Stimulated activated CD4-positive, alpha-beta T cell treated with anti-CD3 and anti-CD28 coated beads, Interleukin-1b, Interleukin-23, amount 100 ng/mL, for 4 hours (primary cell): Measurements from ENCODE around the gene GBX2.
"Not testable (repeated sequence)": the region's sequence is repeated elsewhere in the genome, so short reads cannot be mapped to it uniquely, and the experiment has no call there.

Experiments
- DNase-seq, 2 donors: peaks; one replicate each; pipeline ENCODE4 v3.0.0-alpha.2; 2020; ENCODE audit warnings: low read depth in 2 of 2

The GBX2 gene

DNA sequence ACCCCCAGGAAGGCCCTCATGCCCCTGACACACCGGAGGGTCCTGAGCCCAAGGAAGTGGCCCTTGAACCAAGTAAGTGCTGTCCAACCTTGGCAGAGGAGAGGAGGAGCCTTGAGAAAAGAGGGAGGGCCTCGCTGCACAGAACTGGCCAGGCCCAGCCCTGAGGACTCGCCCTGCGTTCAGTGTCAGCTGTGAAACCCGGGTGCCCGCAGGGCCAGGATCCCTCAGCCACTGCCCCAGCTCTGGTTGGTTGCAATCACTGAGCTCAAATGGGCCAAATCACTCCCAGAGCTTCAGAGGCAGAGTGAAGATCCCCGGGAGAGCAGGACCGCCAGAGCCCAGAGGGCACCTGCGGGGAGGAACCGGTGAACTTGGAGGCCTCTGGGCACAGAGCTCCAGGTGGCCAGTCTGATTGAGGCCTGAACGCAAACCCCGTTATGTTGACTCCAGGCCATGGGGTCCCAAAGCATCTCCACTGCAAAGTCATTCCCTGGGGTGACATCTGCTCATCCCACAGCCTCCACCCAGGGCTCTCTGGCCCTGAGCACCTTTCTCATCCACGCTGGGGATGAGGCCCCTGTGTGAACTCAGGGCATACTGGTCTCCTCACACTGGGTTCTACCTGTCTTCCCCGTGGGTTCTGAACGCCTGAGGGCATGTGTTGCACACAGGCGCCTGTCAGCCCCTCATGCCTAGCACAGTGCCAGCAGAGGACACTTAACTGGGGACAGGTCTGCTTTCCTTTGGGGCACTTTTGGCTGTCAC is 11.9 kb downstream of the GBX2 start:
- DNase-seq, result no peak

DNA sequence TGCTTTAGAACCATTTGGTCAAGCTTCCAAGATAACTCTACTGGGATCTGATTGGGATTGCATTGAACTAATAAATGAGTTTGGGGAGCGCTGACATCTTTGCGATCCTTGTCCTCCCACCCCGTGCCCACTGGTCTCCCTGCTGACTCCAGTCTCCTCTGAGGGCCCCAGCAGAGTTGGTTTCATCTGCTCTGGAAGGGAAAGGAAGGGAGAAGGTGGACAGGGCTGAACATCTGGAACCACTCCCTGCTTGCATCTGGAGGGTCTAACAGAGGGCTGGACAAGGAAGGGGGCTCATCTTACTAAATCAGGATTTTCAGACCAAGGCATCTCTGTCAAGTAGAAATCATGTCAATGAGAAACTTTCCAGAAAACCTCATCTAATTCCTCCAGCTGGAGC is 12.8 kb downstream of the GBX2 start:
- DNase-seq, result no peak

DNA sequence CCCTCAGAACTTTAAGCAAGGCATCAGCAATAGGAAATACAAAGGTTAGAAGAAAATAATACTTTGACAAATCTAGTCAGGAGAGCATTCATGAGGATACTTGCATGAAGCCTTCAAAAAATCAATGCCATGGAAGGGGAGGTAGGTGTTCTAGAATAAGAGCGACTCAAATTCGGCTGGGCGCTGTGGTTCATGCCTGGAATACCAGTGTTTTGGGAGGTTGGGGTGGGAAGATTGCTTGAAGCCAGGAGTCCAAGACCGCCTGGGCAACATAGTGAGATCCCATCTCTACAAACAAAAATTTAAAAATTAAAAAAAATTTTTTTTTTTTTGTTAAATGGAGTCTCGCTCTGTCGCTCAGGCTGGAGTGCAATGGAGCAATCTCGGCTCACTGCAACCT is 21.8 kb downstream of the GBX2 start:
- DNase-seq, result no peak

DNA sequence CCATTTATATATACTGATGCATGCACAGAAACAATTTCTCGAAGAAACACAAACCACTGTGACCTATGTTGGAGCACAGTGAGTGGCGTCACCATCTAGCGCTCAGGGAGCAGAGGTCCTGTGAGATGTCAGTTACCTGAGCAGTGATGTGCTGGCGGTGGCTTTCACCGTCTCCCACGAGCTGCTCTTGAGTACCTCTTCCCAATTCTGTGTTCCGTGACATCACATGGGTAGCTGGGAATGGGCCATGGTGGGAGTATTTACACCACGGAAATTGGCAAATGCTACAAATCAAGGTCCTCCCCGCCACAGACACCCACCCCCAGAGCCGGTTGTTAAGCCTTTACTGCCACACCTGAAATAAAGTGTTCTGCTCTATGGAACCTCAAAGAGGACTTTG is 24.4 kb downstream of the GBX2 start:
- DNase-seq, result no peak

DNA sequence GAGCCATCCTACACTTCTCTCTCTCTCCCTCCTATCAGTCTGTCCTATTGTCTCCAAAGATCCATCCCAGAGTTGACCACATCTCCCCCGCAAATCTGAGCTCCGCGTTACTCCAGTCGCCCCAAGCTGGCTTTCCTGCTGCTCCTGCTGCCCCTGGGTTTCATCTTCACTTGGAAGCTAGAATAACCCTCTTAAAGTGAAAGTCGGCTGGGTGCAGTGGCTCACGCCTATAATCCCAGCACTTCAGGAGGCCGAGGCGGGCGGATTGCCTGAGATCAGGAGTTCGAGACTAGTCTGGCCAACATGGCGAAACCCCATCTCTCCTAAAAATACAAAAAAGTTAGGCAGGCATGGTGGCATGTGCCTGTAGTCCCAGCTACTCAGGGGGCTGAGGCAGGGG is 26.6 kb downstream of the GBX2 start:
- not testable (repeated sequence) for DNase-seq

DNA sequence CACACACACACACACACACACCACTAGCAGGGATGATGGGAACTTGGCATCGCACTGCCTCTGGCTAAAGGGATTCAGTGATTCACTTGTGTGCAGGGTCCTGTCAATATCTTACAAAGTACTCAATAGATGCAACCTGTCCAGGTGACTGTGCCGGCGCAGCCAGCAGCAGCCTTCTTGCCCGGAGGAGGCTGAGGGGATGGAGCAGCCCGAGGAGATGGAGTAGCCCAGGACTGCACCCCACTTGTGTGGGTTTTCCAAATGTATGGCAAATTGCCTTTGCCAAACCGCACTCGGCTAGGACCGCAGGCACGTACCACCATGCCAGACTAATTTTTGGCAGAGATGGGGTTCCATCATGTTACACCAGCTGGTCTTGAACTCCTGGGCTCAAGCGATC is 31.1 kb downstream of the GBX2 start:
- DNase-seq, result no peak

DNA sequence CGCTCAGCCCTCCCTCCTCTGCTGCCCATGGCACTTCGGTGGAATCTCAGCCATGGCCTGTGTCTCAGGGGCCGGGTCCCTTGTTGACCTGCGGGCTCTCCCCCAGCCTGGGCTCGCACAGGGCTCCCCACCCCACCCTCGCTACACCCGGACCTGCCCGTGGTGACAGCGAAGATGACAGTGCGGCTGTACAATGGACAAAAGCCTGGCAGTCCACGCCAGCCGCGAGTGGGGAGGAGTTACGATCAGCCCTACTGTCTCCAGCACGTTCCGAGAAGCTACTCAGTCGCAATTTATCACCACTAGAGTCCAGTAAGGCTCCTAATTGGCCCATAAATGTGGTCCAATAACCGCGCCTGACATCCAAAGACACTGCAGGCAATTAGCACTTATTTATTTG is 31.6 kb downstream of the GBX2 start:
- no peak for DNase-seq

DNA sequence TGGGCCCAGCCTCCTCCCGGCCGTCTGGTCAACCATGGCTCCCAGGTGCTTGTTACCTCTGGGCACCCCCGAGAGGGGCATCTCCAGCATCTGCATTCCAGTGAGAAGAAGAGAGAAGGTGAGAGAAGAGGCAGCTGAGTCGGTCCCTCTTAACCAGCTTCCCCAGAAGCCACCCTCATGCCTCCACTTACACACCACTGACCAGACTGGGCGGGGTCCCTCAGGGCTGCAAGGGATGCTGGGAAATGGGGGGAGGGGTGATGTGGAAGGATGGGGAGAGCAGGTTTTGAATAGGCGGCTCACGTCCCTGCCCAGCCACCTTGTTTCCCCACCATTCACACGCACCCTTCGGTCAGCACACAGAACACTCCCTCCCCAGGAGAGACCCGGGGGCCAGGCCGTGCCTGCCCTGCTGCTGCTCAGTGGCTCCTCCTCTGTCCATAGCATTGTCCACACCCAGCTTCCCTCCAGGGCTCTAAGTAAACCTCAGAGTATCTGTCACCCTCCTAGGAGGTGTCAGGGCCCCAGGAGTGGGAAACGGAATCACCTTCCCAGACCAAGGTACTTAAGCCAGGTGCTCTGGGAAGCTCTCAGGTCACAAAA is 34.7 kb downstream of the GBX2 start:
- no peak for DNase-seq

DNA sequence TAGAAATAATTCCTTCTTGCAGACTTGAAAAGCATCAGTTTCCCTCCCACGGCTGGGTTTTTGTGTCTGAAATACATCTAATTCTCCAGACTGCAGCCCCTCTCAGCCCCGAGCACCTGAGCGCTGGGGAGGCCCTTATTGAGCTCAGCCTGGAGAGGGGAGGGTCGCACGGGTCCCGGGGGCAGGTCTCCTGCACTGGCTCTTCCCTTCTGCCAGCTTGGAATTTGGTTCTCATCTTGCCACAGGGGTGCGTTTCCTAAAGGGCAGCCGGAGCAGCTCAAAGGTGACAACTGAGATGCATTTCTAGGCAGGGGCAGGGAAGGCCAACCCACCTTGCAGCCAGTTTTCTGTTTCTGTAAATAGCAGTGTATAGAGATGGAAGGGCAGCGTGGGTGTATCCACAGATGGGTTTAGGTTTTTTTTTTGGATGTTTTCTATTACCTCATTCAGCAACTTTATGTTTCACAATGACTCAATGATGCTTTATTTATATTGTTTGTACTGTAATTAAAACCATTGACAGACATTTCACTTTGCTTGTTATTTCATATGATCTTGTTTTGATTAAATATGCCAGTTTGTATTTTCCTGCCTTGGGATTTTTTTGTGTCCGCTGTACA is 37.0 kb downstream of the GBX2 start:
- DNase-seq, result no peak

DNA sequence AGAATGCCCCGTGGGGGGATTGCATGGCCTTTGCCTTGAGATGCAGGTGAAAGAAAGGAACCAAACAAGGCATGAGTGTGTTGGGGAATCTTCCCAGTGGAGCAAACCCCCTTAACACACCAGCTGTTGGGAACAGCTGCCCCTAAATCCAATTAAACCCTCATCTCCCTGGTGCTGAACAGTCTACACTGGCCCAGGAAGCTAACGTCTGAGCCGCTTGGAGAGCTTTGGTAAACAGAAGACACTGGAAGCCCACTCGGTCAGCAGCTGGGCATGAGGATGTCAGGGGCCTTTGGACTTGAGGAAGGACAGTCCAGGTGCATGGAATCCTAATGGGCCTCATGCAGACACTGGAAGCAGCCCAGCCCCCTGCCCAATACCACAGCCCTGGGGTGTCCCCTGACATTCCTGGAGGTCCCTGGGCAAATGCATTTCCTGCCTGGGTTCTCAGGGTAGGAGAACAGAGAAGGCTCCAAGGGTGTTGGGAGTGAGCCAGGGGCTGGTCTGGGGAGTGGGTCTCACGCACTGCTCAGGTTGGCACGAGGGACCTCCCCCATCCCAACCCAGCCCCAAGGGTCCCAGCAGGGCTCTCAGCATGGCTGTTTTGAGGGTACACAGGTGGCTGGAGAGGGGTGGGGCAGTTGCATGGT is 37.7 kb downstream of the GBX2 start:
- no peak for DNase-seq

DNA sequence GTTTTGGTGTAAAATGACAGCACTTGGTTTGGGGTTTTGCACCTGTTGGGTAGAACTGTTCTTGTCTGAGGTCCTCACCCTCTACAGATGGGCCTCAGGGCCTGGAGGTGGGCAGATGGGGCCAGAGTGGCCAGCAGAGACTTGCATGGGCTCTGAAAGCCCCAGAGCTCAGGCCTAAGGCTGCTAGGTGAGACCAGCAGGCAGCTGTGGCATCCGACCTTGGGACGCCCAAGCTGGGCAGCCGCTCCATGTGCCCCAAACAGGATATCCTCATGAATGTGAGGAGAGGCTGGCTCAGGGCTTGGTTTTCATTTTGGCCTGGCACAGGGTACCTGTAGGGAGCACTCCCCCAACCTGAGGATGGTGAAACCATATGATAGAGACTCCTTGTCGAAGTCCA is 38.3 kb downstream of the GBX2 start:
- DNase-seq, result no peak

DNA sequence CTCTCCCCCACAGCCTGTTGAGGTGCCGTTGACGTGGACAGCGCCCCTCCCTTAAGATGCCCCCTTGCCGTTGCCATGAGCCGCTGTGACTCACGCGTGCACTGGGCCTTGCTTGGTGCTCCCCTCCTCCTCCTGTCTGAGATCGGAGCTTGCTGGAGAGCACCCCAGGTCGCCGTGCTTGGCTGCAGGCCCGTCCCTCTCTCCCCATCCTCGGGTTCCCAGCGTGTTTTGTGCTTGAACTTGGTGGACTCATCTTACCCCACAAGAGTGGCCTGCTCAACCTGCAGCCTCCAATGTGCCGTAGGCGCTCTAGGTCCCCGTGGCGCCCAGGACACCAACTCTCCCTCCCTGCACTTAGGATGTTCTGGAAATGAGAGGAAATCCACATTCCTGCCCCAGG is 39.9 kb downstream of the GBX2 start:
- no peak for DNase-seq

DNA sequence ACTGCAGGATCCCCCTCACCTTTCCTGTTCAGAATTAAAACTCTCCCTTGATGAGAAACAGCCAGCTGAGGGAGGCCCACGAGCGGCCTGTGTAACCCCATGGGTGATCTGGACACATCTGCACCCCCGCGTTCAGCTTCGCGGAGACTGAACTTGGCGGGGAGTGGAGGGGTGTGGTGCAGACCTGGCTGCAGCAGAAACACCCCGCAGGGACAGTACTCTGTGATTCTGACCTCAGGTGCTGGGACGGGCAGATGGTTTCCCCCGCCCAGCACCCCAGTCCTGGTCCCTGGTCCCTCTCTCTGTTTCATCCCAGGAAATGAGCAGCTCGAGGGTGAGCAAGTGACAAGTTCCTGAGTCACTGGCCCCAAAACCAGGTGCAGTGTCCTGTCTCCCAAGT is 41.2 kb downstream of the GBX2 start:
- DNase-seq, result no peak

DNA sequence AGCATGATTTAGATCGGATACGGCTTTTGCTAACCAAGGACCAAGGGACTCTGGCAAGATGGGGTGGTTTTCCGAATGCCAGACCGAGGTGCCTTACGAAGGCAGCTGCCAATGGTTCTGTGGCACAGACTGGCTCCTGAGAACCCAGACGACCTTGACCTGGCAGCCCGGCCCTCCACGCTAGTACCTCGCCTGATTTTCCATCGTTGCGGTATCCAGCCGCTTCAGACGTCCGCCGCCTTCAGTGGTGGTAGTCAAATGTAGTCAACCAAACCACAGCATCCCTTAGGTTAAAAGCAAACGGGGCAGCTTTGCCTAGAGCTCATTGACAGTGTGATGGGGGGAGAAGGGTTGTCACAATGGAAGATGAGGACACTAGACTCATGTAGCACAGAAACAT is 42.6 kb downstream of the GBX2 start:
- no peak for DNase-seq

DNA sequence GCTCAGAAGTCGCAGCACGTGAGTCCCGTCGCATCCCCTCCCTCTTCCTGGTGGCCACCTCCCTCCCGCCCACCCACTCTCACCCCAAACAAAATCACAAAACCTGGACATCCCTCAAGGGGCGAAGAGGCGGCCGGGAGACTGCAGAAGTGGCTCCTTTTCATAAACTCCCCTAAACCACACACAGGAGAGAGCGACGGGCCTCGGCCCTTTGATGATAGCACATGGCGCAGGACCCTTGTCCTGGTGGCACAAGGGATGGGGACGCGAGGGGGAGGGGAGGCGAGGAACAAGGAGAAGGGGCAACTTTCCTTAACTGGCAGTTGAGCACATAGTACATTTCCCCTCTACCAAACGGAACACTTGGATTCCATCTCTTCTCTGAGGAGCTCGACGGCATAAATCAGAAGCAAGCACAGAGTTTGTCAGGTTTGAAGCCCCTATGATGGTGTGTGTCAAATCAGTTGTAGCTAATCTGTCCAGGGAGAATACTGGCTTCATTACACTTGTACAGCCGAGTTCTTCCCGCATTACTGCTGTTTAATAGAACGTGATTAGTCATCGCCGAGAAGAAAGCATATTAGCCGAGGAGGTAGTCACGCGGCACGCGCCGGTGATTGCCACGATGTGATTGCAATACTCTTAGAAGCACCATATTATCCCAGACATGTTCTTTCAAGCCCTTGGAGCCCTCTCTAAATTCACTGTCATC is 43.8 kb downstream of the GBX2 start:
- DNase-seq, result no peak

DNA sequence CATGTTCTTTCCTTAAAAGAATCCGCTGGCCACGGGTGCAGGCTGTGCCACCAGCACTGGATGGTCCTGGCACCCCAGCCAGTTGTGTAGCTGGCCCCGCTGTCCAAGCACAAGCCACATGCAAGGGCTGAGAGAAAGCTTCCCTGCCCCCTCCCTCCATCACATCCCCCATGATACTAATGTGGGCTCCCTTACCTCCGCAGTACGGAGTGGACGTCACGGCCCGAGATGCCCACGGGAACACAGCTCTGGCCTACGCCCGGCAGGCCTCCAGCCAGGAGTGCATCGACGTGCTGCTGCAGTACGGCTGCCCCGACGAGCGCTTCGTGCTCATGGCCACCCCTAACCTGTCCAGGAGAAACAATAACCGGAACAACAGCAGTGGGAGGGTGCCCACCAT is 44.5 kb downstream of the GBX2 start:
- DNase-seq, result no peak

DNA sequence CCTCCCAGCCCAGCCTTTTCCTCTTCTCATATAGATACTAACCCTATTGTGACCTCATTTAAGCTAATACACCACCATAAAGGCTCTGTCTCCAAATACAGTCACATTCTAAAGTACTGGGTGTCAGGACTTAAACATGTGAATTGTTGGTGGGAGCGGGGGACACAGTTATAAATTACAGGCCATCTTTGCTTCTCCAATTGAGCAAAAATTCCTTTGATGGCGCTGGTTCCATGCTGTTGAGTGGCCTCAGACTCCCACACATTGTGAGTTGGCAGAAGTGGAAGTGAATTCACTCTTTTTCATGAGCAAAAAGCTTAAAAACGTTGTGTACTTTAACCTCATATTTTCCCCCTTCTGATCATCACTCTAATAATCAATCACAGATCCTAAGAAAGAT is 46.0 kb downstream of the GBX2 start:
- no peak for DNase-seq

DNA sequence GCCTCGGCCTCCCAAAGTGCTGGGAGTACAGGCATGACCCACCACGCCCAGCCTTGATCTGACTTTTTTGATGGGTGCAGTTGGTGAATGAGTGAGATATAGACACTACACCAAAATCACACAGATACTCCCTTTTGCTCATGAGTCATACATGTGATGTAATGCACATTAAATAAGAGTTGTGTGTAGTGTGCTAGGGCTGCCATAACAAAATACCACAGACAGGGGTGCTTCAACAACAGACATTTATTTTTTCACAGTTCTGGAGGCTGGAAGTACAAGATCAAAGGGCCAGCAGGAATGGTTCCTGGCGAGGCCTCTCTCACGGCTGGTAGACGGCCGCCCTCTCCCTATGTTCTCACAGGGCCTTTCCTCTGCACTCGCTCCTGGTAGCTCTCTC is 46.6 kb downstream of the GBX2 start:
- DNase-seq, result no peak

DNA sequence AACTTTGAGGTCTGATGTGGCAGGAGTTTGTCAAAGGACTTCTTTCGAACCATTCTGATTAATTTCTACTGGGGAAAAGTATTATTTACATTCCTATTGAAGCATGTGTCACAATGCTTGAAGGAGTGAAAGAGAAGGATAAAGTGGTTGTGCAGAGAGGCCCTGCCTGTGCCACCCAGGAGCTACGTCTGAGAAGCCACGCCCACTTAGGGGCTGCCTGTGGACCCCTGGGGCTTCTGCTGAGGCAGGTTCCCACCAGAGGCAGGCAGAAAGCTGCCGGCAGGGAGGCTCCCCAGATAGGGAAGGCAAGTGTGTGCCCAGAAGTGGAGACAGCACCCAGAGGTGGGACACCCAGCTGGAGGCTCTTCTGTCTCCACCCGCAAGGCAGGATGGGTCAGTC is 47.4 kb downstream of the GBX2 start:
- DNase-seq, result no peak

DNA sequence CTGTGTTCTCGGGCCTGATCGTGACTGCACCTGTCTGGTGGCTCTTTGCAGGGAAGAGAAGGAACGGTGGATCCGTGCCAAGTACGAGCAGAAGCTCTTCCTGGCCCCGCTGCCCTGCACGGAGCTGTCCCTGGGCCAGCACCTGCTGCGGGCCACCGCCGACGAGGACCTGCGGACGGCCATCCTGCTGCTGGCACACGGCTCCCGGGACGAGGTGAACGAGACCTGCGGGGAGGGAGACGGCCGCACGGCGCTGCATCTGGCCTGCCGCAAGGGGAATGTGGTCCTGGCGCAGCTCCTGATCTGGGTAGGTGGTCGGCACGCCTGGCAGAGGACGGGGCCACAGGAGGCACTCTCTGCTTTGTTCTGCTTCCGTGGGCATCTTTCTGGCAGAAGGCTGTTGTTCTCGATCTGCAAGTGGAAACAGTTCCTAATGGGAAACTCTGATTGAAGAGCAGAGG is 48.0 kb downstream of the GBX2 start:
- DNase-seq, result no peak

DNA sequence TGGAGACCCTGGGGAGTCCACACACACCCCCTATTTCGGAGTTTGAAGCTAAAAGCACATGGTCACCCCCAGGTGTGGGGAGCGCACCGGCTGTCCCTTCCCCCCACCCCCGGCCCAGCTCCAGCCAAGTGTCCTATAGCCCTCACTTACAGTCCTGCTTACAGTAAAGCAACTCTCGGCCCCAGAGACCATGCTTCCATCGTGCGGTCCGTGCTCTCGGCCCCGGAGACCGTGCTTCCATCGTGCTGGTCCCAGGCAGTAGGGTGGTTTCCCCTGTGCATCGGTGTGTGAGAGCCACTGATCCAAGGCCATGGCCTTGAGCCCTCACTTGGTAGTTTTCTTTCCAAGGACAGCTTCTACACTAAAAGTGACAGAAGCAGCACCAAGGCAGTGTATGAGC is 48.7 kb downstream of the GBX2 start:
- DNase-seq, result no peak

DNA sequence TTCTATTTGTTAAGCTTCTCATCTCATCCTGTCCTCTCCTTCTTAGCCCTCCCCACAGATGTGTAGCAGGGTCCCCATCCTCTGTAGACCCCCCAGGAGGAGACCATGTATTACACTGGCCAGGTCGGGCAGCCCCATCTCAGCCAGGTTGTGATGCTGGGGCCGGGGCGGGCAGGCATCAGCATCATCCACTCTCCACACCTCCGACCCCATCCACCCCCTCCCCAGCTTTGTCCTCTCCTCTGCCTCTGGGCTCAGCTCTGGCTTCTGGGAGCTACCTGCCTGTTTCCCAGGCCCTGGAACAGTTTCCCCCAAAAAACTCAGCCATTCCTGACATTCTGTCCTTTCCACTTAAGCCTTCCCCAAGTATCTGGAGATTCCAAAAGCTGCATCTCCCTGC is 49.2 kb downstream of the GBX2 start:
- DNase-seq, result no peak
